ENCODE measurements around the gene SLC7A6.

SLC7A6 gene

GRCh38 chr16:68235108-68235886 lies 29.0 kb upstream of the SLC7A6 start:
- DNase-seq = no peak

DNA sequence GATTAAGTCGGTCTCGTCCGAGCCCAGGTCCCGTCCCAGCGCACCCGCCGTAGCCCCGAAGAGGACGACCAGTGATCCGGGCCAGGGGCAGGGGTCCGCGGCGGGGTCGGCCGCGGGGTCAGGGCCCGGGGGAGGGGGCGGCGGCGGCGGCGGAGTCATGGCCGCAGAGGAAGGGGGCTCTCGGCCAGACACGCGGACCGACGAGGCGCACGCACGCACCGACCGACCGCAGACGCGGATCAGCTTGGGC lies 28.5 kb upstream of the SLC7A6 start, which contains the start of gene ESRP2:
ESRP2 (minus strand) TSS at position 241 of the 250 bp plus-strand sequence; CDS start at position 159, 82 bp downstream.
- DNase-seq = no peak

DNA sequence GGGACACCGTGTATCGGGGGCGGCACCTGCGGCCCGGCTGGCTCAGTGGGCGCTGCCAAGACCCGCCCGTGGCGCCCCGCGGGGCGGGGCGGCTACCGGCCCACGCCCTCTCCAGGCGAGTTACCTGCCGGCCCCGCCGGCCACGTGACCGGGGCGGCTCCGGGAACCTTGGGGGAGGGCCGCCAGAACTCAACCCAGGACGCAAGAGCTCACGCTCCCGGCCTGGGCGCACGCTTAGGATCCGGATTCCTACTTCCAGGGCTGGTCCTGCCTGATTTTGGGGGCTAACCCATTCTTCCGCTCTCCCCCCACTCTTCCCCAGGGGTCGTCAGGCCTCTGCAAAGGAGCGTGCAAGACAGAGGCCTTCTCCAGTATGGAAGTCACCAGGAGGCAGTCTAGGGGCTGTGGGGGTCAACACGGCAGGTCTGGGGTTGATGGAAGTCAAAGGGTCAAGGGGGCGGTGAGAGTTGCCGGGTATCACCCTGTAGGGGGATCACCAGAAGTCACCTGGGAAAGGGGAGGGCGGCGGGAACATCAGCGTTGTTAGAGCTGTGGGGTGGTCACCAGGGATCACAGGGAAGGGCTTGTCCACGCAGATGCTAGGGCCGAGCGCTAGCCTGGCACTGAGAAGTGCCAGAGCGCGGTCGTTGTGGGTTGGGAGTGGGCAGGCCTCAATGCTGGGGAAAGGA lies 28.0 kb upstream of the SLC7A6 start:
- no peak for DNase-seq

DNA sequence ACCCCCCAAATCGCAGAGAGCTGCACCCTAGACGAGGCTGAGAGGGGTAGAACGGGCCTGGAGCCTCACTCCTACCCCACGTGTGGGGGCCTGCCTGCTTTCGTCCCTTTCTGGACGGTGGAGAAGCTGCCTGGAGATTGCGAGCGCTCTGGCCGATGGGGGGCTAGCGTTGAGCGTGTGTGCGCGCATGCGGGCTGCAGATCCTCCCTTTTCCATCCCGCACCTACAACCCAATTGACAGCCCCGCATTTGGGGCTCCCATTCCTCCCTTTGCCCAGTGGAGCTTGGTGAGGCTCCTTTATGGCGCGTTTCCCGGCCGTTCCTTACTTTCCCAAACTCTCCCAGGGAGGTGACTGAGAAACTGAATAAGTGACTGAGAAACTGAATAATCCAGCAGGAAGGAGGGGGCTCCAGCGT lies 27.5 kb upstream of the SLC7A6 start:
- DNase-seq = no peak

- DNase-seq = peak; percentile 89
Measured at GRCh38 chr16:68237243-68238028, 26.9 kb upstream of the SLC7A6 start.

DNA sequence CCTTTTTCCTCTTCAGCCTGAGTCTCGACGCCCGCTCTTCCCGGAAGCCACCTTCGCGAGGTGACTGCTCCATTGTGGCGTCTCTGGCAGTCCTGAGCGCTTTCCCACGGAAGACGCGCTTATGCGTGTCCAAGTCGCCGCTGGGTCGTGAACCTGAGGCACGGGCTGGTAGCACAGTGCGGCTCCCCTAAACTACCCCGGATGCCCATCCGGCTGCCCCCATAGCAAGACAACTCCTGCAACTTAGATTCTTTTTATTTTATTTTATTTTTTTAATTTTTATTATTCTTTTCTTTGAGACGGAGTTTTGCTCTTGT lies 26.3 kb upstream of the SLC7A6 start:
- DNase-seq = no peak

DNA sequence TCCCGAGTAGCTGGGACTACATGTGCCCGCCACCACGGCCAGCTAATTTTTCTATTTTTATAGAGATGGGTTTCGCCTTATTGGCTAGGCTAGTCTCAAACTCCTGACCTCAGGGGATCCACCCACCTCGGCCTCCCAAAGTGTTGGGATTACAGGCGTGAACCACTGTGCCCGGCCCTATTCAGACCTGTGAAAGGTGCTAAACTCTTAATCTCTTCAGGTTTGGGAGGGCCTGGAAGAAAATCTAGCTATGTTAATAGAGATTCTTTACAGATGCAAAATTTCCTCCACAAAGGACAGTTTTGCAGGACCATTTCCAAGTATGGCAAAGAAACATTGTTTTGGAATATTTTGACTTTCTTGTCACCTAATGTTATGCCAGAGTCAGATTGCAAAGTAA lies 22.2 kb upstream of the SLC7A6 start:
- no peak for DNase-seq

DNA sequence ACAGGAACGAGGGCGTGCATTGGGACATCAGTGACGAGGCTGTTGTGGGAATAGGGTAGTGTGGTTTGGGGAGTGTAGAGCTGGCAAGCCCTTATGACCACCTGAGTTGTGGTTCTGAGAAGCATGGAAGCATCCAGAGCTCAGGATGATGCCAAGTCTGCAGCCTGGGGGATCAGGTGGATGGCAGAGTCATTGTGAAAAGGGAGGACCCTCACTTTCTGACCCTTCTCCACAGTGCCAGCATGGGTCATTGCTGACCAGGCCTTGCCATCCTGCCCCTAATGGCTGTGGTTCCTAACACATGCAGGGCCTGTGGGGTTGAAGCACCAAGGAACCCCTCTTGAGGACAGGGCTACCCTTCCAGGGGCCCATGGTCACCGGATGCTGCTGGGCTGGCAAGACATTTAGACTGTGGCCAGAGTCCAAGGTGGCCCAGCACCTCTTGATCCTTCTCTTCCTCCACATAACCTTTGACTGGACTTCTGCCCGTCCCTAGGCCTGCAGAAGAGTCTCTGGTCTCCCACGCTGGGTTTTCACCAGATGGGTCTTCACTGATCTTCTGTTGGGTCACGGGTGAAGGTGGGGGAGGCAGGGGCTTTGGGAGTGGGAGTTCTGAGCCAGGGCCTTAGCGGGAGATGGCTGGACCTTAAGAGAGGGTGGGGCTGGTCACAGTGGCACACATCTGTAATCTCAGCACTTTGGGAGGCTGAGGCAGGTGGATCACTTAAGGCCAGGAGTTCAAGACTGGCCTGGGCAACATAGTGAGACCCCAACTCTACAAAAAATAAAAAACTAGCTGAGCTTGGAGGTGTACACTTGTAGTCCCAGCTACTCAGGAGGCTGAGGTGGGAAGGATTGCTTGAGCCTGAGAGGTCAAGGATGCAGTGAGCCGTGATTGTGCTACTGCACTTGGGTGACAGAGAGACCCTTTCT lies 21.1 kb upstream of the SLC7A6 start:
- DNase-seq = no peak

- DNase-seq = no peak
Measured at GRCh38 chr16:68244481-68244902, 19.8 kb upstream of the SLC7A6 start.

DNA sequence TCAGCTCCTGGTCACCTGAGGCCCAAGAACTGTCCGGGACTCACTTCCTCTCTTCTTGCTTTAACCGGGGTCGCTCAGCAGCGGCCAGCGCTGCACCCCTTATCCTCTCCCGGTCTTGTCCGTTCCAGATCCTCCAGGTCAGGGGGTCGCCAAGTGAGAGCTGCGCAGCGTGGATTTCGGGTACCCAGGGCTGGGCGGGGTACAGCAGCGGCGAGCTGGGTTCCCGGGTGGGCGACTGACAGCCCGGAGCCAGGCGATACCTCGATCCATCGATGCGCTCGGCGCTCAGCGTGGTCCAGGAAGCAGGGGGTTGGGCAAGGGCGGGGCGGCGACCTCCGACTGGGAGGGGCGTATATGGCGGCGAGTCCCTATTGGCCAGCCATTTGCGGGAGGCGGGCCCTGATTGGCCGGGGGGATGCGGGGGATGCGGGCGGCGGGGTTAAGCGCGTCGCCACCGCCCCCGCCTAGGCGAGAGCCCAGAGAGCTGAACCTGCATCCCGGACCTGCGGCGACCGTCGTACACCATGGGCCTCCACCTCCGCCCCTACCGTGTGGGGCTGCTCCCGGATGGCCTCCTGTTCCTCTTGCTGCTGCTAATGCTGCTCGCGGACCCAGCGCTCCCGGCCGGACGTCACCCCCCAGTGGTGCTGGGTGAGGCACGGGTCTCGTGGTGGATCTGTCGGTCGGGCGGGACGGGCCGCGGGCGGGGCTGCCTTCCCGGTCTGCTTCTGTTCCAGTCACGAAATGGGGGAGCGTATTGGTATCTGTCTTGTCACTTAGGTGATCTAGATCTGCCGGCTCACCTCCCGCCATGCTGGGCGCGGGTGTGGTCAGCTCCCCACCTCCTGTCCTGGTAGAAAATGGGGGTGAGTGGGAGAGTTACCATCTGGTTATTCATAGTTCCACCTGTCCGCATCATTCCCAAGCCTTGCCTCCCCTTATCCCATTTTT lies 19.1 kb upstream of the SLC7A6 start, which contains the start of gene PLA2G15:
PLA2G15 (plus strand) TSS at position 471 of the 951 bp plus-strand sequence; CDS start at position 525, 54 bp downstream.
- DNase-seq = peak; percentile 96

- DNase-seq = no peak
Measured at GRCh38 chr16:68246121-68246520, 18.2 kb upstream of the SLC7A6 start.

DNA sequence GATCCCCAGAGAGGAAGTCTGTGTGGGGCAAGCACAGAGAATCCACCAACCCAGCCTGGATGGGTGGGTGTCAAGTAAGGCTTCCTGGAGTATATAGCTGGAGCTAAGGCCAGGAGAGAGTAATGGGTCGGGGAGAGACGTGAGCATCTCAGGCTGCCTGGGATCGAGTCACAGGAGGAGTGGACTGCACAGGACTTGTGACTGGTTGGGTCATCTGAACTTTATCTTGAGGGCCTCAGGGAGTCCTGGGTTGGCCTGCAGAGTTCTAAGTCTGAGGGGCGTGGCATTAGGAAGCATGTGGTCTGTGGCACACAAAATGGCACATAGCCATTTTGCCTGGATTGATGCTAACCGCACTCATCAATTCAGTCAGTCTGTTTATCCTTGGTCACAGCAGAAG lies 17.7 kb upstream of the SLC7A6 start:
- no peak for DNase-seq

- DNase-seq = no peak
Measured at GRCh38 chr16:68247400-68247799, 16.9 kb upstream of the SLC7A6 start.

GRCh38 chr16:68247932-68248331 lies 16.4 kb upstream of the SLC7A6 start:
- no peak for DNase-seq

- DNase-seq = no peak
Measured at GRCh38 chr16:68249371-68249770, 15.0 kb upstream of the SLC7A6 start.

GRCh38 chr16:68250951-68251350 lies 13.4 kb upstream of the SLC7A6 start:
- DNase-seq = no peak

DNA sequence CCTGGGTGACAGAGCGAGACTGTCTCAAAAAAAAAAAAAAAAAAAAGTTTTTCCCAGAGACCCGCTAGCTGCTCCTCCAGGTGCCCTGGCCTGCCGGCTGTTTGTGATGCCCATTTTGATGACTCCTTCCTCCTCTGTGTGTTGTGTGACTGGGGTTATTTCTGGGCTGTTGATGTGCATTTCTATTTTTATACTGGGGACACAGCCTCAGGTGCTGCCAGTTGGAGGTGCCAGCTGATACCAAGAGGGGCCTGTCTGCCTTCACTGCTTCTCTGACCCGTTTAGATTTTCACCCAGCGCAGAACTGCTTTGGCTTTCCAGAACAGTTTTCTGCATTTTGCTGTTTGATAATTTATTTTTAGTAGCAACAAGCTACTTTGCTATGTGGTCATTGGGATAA lies 12.5 kb upstream of the SLC7A6 start:
- no peak for DNase-seq

- DNase-seq = no peak
Measured at GRCh38 chr16:68252383-68252782, 11.9 kb upstream of the SLC7A6 start.

DNA sequence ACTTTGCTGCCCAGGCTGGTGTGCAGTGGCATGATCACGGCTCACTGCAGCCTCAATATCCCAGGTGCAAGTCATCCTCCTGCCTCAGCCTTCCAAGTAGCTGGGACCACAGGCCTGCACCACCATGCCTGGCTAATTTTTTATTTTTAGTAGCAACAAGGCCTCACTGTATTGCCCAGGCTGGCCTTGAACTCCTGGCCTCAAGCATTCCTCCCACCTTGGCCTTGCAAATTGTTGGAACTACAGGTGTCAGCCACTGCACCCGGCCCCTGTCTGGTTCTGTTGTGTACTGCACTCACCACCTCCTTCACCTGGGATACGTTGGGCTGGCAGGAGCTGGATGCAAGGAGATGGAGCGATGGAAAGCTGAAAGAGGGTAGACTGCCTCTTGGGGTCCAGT lies 10.6 kb upstream of the SLC7A6 start:
- DNase-seq = no peak

DNA sequence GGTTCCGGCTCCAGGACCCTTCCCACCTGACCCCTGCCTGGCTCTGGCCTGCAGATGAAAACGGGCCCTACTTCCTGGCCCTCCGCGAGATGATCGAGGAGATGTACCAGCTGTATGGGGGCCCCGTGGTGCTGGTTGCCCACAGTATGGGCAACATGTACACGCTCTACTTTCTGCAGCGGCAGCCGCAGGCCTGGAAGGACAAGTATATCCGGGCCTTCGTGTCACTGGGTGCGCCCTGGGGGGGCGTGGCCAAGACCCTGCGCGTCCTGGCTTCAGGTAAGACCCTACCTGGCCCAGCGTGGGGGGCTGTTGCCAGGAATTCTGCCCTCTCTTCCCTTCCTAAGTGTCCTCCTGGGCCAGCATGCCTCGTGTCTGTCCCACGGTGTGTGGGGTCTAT lies 8.6 kb upstream of the SLC7A6 start:
- DNase-seq = no peak

DNA sequence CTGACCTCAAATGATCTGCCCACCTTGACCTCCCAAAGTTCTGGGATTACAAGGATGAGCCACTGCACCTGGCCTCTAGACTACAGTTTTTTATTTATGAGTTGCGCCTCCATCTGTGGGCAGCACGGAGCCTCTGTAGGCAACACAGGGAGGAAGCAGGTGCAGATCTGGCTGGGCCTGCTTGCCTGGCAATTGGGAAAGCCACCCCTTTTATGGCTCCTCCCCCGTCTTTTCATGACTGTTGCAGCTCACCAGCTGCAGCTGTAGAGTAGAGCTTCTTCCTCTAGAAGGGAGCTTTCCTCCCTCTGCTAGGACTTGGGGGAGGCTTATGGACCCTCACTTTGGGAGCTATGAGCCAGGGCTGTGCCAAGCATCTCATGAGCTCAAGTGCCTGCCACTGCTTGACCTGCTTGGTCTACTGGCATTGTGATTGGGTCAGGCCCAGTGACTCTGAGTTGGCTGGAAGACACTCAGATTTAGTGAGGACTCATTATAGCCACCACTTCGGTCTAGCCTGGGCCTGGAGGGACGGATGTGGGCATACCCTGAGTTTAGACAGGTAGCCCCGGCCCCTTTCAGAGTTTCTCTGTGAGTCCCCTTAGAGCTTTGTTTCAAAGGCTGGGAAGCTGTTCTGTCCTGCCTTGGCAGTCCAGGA lies 6.9 kb upstream of the SLC7A6 start:
- DNase-seq = no peak
